HepG2 (cell line): ENCODE results near the gene CPT1C. TPM values are rescaled to one million over a fixed set of nuclear protein-coding genes. Genes with fewer than 3 reads are reported as not detected.

Experiments used
- CENPT ChIP-seq: sonication (generic); formaldehyde crosslinking; IDR thresholded peaks from 2 replicates; pipeline ENCODE4 v1.8.0; 2022; ENCODE audit warnings: low read depth, mild to moderate bottlenecking, moderate library complexity, missing genetic modification reagents
- HNRNPK ChIP-seq: fragments of 200-400 bp; formaldehyde crosslinking; IDR thresholded peaks from 2 replicates; pipeline ENCODE4 v1.6.1; 2018; ENCODE audit warnings: low read length, low read depth, moderate library complexity, mild to moderate bottlenecking; ENCODE audit not compliant: poor library complexity, severe bottlenecking
- HOXD1 ChIP-seq: sonication (generic); formaldehyde crosslinking; IDR thresholded peaks from 2 replicates; pipeline ENCODE4 v1.5.0; 2020; ENCODE audit warnings: missing genetic modification reagents
- MAZ ChIP-seq, 2 experiments: sonication (generic) in 1 of 2; formaldehyde crosslinking in 1 of 2; IDR thresholded peaks; 2 replicates each; pipeline versions ENCODE4 v1.5.0 to v1.6.1; 2012 to 2020; ENCODE audit warnings: low read depth in 2 of 2, mild to moderate bottlenecking in 2 of 2, borderline replicate concordance in 1 of 2, improper control_type of control experiment in 1 of 2, low read length in 1 of 2, missing genetic modification reagents in 1 of 2, moderate library complexity in 1 of 2
- NFE2 ChIP-seq: sonication (generic); formaldehyde crosslinking; IDR thresholded peaks from 2 replicates; pipeline ENCODE4 v1.4.0; 2020; ENCODE audit warnings: missing genetic modification reagents
- PHF20 ChIP-seq: sonication (generic); formaldehyde crosslinking; IDR thresholded peaks from 2 replicates; pipeline ENCODE4 v1.5.0; 2020; ENCODE audit warnings: mild to moderate bottlenecking, missing genetic modification reagents
- SAP130 ChIP-seq: IDR thresholded peaks from 2 replicates; pipeline ENCODE4 v1.6.1; 2016; ENCODE audit warnings: low read depth
- SMARCE1 ChIP-seq: fragments of 450-650 bp; IDR thresholded peaks from 2 replicates; pipeline ENCODE4 v1.6.1; 2017; ENCODE audit warnings: borderline replicate concordance
- SOX5 ChIP-seq: IDR thresholded peaks from 2 replicates; pipeline ENCODE4 v1.6.1; 2016; ENCODE audit warnings: borderline replicate concordance
- TCF12 ChIP-seq, 2 experiments: fragments of 450-650 bp in 1 of 2; sonication (generic) in 1 of 2; formaldehyde crosslinking in 1 of 2; IDR thresholded peaks; 2 replicates each; pipeline versions ENCODE4 v1.6.1 to v1.8.0; 2017 to 2022; ENCODE audit warnings: antibody characterized with exemption in 1 of 2, mild to moderate bottlenecking in 1 of 2, missing genetic modification reagents in 1 of 2, moderate library complexity in 1 of 2
- ZC3H13 ChIP-seq: sonication (generic); formaldehyde crosslinking; IDR thresholded peaks from 2 replicates; pipeline ENCODE4 v1.8.1; 2023; ENCODE audit warnings: mild to moderate bottlenecking, missing genetic modification reagents, moderate library complexity
- ZFAT ChIP-seq: sonication (generic); formaldehyde crosslinking; conservative IDR thresholded peaks from 2 replicates; pipeline ENCODE4 v1.8.1; 2023; ENCODE audit warnings: missing genetic modification reagents, inconsistent platforms
- ZMYM3 ChIP-seq: sonication (generic); formaldehyde crosslinking; IDR thresholded peaks from 2 replicates; pipeline ENCODE4 v1.5.1; 2020; ENCODE audit warnings: mild to moderate bottlenecking, missing genetic modification reagents
- ZNF207 ChIP-seq: fragments of 450-650 bp; IDR thresholded peaks from 2 replicates; pipeline ENCODE4 v1.6.1; 2016; ENCODE audit warnings: antibody characterized with exemption, borderline replicate concordance
- ZNF263 ChIP-seq: sonication (generic); formaldehyde crosslinking; IDR thresholded peaks from 2 replicates; pipeline ENCODE4 v1.4.0; 2020; ENCODE audit warnings: missing genetic modification reagents
- ZNF549 ChIP-seq: sonication (generic); formaldehyde crosslinking; IDR thresholded peaks from 2 replicates; pipeline ENCODE4 v1.5.0; 2020; ENCODE audit warnings: missing genetic modification reagents
- ZSCAN20 ChIP-seq: sonication (generic); formaldehyde crosslinking; IDR thresholded peaks from 2 replicates; pipeline ENCODE4 v1.4.0; 2020; ENCODE audit warnings: missing genetic modification reagents, mild to moderate bottlenecking, borderline replicate concordance
- polyA plus RNA-seq, 8 experiments: library from polyadenylated mRNA; depleted of rRNA in 3 of 8; stranded (reverse) in 7 of 8; unstranded in 1 of 8; fragments of >200 nt; fragmentation: Illumina TruSeq in 4 of 8; extraction: Trizol in 4 of 8; gene quantifications; 2 replicates each; pipeline versions ENCODE4 v1.2.1 to v1.2.3, GENCODE V29; 2011 to 2016; ENCODE audit warnings: low read depth in 4 of 8, missing spikeins in 1 of 8, mixed read lengths in 1 of 8; ENCODE audit not compliant: insufficient read depth in 1 of 8
- total RNA-seq, 5 experiments: library from RNA; depleted of rRNA; stranded (reverse); fragments of >200 nt; fragmentation: Illumina TruSeq; extraction: Trizol; gene quantifications; 2 replicates each; pipeline ENCODE4 v1.2.3, GENCODE V29; 2016; ENCODE audit warnings: low read depth in 1 of 5
- TF ChIP-seq, protein P1 (sequence below), 2 experiments: IDR thresholded peaks; 2 replicates each; pipeline ENCODE4 v1.6.1; 2011 to 2012; ENCODE audit warnings: low read length in 2 of 2, borderline replicate concordance in 1 of 2, low read depth in 1 of 2, mild to moderate bottlenecking in 1 of 2, moderate library complexity in 1 of 2
- TF ChIP-seq, protein P2 (sequence below): sonication (generic); formaldehyde crosslinking; IDR thresholded peaks from 2 replicates; pipeline ENCODE4 v1.4.0; 2020; ENCODE audit warnings: missing genetic modification reagents
- TF ChIP-seq, protein P3 (sequence below): IDR thresholded peaks from 2 replicates; pipeline ENCODE4 v1.6.1; 2016; ENCODE audit warnings: low read depth
- TF ChIP-seq, protein P4 (sequence below): sonication (generic); formaldehyde crosslinking; IDR thresholded peaks from 2 replicates; pipeline ENCODE4 v1.8.0; 2022; ENCODE audit warnings: missing genetic modification reagents, mild to moderate bottlenecking, inconsistent platforms, borderline replicate concordance

The CPT1C gene
- total and polyA plus RNA-seq, 2 of the 13 experiments (the other 11 are each of a cell fraction or from before 2014, with no cell fraction given) = 0.18 TPM; not detected in 1

DNA sequence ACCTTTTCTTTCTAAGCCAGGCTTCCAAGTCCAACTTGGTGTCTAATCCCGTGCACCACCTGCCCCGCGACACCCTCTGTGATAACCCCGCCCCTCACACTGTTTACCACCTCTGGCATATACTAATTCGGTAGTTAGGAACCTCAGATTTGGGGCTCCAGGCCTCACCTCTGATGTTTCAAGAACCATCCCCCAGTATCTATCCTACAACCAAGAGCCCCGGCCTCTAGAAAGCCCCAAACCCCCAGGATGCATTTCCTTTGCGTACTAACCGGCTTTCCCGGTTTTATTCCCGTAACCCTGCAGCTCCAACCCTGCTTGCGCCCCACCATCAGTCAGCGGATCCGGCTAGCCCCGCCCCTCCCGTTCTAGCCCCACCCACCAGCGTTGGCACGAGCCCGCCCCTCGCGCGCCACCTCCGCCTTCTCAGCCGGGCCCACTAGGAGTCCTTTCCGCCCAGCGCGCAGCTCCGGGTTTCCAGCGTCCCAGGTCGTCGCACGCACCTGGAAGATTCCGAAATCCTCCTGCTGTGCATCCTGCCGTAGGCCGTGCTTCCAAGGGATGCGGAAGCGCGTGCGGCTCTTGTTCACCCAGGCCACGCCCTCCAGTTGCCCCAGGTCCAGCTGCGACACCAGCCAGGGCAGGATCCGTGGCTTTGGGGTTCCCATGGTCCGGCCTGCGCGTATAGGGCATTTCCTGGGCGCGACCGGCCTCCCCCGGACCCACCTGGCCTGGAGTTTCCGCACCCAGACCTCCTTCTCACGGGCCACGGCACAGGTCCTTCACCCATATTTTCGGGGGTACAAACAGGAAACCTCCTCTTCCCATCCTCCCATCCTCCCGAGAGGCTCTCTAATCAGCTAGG lies 26.5 kb upstream of the CPT1C start (continued):
- TF ChIP-seq, protein P1, sequence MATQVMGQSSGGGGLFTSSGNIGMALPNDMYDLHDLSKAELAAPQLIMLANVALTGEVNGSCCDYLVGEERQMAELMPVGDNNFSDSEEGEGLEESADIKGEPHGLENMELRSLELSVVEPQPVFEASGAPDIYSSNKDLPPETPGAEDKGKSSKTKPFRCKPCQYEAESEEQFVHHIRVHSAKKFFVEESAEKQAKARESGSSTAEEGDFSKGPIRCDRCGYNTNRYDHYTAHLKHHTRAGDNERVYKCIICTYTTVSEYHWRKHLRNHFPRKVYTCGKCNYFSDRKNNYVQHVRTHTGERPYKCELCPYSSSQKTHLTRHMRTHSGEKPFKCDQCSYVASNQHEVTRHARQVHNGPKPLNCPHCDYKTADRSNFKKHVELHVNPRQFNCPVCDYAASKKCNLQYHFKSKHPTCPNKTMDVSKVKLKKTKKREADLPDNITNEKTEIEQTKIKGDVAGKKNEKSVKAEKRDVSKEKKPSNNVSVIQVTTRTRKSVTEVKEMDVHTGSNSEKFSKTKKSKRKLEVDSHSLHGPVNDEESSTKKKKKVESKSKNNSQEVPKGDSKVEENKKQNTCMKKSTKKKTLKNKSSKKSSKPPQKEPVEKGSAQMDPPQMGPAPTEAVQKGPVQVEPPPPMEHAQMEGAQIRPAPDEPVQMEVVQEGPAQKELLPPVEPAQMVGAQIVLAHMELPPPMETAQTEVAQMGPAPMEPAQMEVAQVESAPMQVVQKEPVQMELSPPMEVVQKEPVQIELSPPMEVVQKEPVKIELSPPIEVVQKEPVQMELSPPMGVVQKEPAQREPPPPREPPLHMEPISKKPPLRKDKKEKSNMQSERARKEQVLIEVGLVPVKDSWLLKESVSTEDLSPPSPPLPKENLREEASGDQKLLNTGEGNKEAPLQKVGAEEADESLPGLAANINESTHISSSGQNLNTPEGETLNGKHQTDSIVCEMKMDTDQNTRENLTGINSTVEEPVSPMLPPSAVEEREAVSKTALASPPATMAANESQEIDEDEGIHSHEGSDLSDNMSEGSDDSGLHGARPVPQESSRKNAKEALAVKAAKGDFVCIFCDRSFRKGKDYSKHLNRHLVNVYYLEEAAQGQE (IDR thresholded peaks at IDR 0.05; ENCODE audit: borderline replicate concordance in 1 of 2, low read depth in 1 of 2, low read length in 2 of 2) = peak in 1 of 2 experiments; percentile 18; a peak in 1 of 4 replicates
- TF ChIP-seq NFE2 (CRISPR knock-in tag) (no peak), SOX5 (CRISPR knock-in tag) (no peak), ZSCAN20 (no peak), PHF20 (CRISPR knock-in tag) (peak; percentile 32; the same call in 1 of the 2 replicates), ZNF207 (no peak), ZC3H13 (CRISPR knock-in tag) (peak; percentile 68), SAP130 (CRISPR knock-in tag) (peak; percentile 85), TCF12 (IDR thresholded peaks at IDR 0.05) (no peak), TCF12 (CRISPR knock-in tag; IDR thresholded peaks at IDR 0.05) (no peak), ZMYM3 (no peak), CENPT (CRISPR knock-in tag) (peak; percentile 30; the same call in 1 of the 2 replicates), ZNF263 (CRISPR knock-in tag) (no peak), ZNF549 (CRISPR knock-in tag) (no peak), HOXD1 (no peak), MAZ (IDR thresholded peaks at IDR 0.05; ENCODE audit: borderline replicate concordance, low read depth, low read length) (no peak), MAZ (CRISPR knock-in tag; IDR thresholded peaks at IDR 0.05; ENCODE audit: low read depth) (no peak), ZFAT (CRISPR knock-in tag) (no peak), HNRNPK (peak; percentile 36), SMARCE1 (no peak)
- TF ChIP-seq, protein P2, sequence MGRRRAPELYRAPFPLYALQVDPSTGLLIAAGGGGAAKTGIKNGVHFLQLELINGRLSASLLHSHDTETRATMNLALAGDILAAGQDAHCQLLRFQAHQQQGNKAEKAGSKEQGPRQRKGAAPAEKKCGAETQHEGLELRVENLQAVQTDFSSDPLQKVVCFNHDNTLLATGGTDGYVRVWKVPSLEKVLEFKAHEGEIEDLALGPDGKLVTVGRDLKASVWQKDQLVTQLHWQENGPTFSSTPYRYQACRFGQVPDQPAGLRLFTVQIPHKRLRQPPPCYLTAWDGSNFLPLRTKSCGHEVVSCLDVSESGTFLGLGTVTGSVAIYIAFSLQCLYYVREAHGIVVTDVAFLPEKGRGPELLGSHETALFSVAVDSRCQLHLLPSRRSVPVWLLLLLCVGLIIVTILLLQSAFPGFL = no peak
- TF ChIP-seq, protein P3, sequence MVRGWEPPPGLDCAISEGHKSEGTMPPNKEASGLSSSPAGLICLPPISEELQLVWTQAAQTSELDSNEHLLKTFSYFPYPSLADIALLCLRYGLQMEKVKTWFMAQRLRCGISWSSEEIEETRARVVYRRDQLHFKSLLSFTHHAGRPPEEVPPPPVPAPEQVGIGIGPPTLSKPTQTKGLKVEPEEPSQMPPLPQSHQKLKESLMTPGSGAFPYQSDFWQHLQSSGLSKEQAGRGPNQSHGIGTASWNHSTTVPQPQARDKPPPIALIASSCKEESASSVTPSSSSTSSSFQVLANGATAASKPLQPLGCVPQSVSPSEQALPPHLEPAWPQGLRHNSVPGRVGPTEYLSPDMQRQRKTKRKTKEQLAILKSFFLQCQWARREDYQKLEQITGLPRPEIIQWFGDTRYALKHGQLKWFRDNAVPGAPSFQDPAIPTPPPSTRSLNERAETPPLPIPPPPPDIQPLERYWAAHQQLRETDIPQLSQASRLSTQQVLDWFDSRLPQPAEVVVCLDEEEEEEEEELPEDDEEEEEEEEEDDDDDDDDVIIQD = no peak
- TF ChIP-seq, protein P4, sequence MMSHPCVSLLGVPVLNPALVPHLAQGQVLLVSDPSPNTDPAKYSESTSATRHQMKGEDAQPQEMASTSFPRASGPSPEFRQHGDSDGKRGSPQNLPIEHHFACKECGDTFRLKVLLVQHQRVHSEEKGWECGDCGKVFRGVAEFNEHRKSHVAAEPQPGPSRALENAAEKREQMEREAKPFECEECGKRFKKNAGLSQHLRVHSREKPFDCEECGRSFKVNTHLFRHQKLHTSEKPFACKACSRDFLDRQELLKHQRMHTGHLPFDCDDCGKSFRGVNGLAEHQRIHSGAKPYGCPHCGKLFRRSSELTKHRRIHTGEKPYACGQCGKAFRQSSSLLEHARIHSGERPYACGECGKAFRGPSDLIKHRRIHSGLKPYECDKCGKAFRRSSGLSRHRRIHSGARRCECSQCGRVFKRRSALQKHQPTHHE (CRISPR knock-in tag) = no peak
